Measurements from ENCODE around the gene RAPGEF6.

DNA sequence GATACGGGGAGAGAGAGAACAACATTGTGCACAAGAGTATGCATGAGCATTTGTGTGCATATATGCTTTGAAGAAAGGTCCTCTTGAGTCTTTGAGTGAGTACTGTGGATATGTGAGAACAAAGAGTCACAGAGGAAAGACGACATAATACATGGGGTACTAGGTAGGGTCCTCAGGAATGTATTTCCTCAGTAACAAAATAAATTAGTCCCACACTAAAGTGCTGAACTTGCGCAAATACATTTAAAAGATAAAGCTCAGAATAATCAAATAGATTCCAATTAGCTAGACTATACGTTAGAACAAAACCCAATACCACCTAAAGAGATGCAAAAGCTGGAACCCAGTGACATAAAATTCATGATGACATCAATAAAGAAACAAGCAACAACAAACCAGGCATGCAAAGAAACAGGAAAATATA lies 70.8 kb downstream of the RAPGEF6 start:
- TF ChIP-seq POLR2A (IDR thresholded peaks at IDR 0.05): no peak
- TF ChIP-seq, protein P1, sequence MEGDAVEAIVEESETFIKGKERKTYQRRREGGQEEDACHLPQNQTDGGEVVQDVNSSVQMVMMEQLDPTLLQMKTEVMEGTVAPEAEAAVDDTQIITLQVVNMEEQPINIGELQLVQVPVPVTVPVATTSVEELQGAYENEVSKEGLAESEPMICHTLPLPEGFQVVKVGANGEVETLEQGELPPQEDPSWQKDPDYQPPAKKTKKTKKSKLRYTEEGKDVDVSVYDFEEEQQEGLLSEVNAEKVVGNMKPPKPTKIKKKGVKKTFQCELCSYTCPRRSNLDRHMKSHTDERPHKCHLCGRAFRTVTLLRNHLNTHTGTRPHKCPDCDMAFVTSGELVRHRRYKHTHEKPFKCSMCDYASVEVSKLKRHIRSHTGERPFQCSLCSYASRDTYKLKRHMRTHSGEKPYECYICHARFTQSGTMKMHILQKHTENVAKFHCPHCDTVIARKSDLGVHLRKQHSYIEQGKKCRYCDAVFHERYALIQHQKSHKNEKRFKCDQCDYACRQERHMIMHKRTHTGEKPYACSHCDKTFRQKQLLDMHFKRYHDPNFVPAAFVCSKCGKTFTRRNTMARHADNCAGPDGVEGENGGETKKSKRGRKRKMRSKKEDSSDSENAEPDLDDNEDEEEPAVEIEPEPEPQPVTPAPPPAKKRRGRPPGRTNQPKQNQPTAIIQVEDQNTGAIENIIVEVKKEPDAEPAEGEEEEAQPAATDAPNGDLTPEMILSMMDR (IDR thresholded peaks at IDR 0.05): no peak
- no peak for TF ChIP-seq EP300 (IDR thresholded peaks at IDR 0.05)
